Stimulated activated CD4-positive, alpha-beta T cell treated with anti-CD3 and anti-CD28 coated beads, Interleukin-12 subunit alpha, Interleukin-12 subunit beta, amount 100 ng/mL, for 24 hours (primary cell): ENCODE data around the gene CLK3.
"Not testable (repeated sequence)": the region's sequence is repeated elsewhere in the genome, so short reads cannot be mapped to it uniquely, and the experiment has no call there.

Experiments used
- DNase-seq, 2 experiments: peaks; one replicate each; pipeline ENCODE4 v3.0.0-alpha.2; 2020; ENCODE audit warnings: low read depth in 2 of 2

CLK3 gene

GRCh38 chr15:74642348-74642733 lies 26.7 kb downstream of the CLK3 start:
- DNase-seq = no peak

- no peak for DNase-seq
Observed at GRCh38 chr15:74642734-74643664, 27.4 kb downstream of the CLK3 start.

- DNase-seq = no peak
Observed at GRCh38 chr15:74643665-74644204, 28.1 kb downstream of the CLK3 start.

GRCh38 chr15:74646480-74646879 lies 30.8 kb downstream of the CLK3 start:
- no peak for DNase-seq

GRCh38 chr15:74648051-74648842 lies 32.6 kb downstream of the CLK3 start:
- no peak for DNase-seq

GRCh38 chr15:74651242-74651741 lies 35.7 kb downstream of the CLK3 start:
- DNase-seq = no peak

GRCh38 chr15:74653426-74654102 lies 37.9 kb downstream of the CLK3 start:
- DNase-seq = no peak

- no peak for DNase-seq
Observed at GRCh38 chr15:74655424-74655823, 39.8 kb downstream of the CLK3 start.

- no peak for DNase-seq
Observed at GRCh38 chr15:74656935-74657535, 41.4 kb downstream of the CLK3 start.

- DNase-seq = no peak
Observed at GRCh38 chr15:74657846-74658245, 42.2 kb downstream of the CLK3 start.

- DNase-seq = not testable (repeated sequence)
Observed at GRCh38 chr15:74661280-74661679, 45.6 kb downstream of the CLK3 start.

- DNase-seq = no peak
Observed at GRCh38 chr15:74662064-74662860, 46.6 kb downstream of the CLK3 start.

GRCh38 chr15:74663303-74664027 lies 47.8 kb downstream of the CLK3 start:
- no peak for DNase-seq

GRCh38 chr15:74664028-74664616 lies 48.5 kb downstream of the CLK3 start:
- DNase-seq = no peak

GRCh38 chr15:74664670-74665069 lies 49.0 kb downstream of the CLK3 start:
- DNase-seq = no peak

GRCh38 chr15:74667975-74668374 lies 52.3 kb downstream of the CLK3 start:
- DNase-seq = no peak

GRCh38 chr15:74669627-74670026 lies 54.0 kb downstream of the CLK3 start:
- DNase-seq = no peak

GRCh38 chr15:74674161-74674560 lies 58.5 kb downstream of the CLK3 start:
- DNase-seq = no peak

- no peak for DNase-seq
Observed at GRCh38 chr15:74676801-74677200, 61.2 kb downstream of the CLK3 start.
